Upper lobe of left lung (tissue), 6 donors: ENCODE measurements around the gene LRRC1. TPM values are rescaled to one million over a fixed set of nuclear protein-coding genes. Genes with fewer than 3 reads are reported as not detected.

Experiments
- ATAC-seq, 2 donors: fragments of 200-7000 bp; cut with Tn5 transposase; one replicate each; pipeline ENCODE4 v1.9.1; 2022; ENCODE audit warnings: mild to moderate bottlenecking in 2 of 2, moderate library complexity in 2 of 2; ENCODE audit not compliant: low FRiP score in 2 of 2
- DNase-seq, 2 donors: peaks; one replicate each; pipeline ENCODE4 v3.0.0-alpha.2; 2019 to 2020
- H3K27ac ChIP-seq, 4 donors: fragments of 200-600 bp; sonication (generic); one replicate each; pipeline ENCODE4 v1.5.1; 2016 to 2019
- H3K27me3 ChIP-seq, 4 donors: fragments of 200-600 bp; sonication (generic); one replicate each; pipeline ENCODE4 v1.5.1; 2017 to 2019
- H3K36me3 ChIP-seq, 4 donors: fragments of 200-600 bp; sonication (generic); one replicate each; pipeline ENCODE4 v1.5.1; 2016 to 2019
- H3K4me1 ChIP-seq, 4 donors: fragments of 200-600 bp; sonication (generic); one replicate each; pipeline ENCODE4 v1.5.1; 2018 to 2019
- H3K4me3 ChIP-seq, 4 donors: fragments of 200-600 bp; sonication (generic); one replicate each; pipeline ENCODE4 v1.5.1; 2017 to 2019; ENCODE audit warnings: mild to moderate bottlenecking in 2 of 4, moderate library complexity in 1 of 4
- H3K9me3 ChIP-seq, 4 donors: fragments of 200-600 bp; sonication (generic); one replicate each; pipeline ENCODE4 v1.5.1; 2018 to 2019
- EP300 ChIP-seq, 4 donors: sonication (generic); formaldehyde crosslinking; IDR thresholded peaks; one replicate each; pipeline ENCODE4 v1.5.1; 2017; ENCODE audit warnings: antibody characterized with exemption in 4 of 4, control low read depth in 2 of 4
- POLR2A ChIP-seq, 4 donors: fragments of 450-650 bp; IDR thresholded peaks; one replicate each; pipeline ENCODE4 v1.5.1; 2016 to 2017; ENCODE audit warnings: antibody characterized with exemption in 4 of 4, mild to moderate bottlenecking in 2 of 4
- POLR2AphosphoS5 ChIP-seq, 2 donors: sonication (generic); formaldehyde crosslinking; IDR thresholded peaks; one replicate each; pipeline ENCODE4 v1.5.1; 2017; ENCODE audit warnings: antibody characterized with exemption in 2 of 2
- WGBS, 2 donors: methylation state at CpG; one replicate each; pipeline ENCODE4 v1.1.5; 2017 to 2018; 5-methylcytosine and 5-hydroxymethylcytosine counted together
- total RNA-seq, 6 donors: library from RNA; depleted of rRNA in 4 of 6; stranded (reverse); fragments of >200 nt in 4 of 6; gene quantifications; one replicate each; pipeline versions ENCODE4 v1.1.0 to v1.2.1, GENCODE V29; 2016 to 2021
- TF ChIP-seq, protein P1 (sequence below), 6 experiments: fragments of 450-650 bp in 4 of 6; fragments of 200-600 bp in 2 of 6; sonication (generic) in 2 of 6; IDR thresholded peaks; one replicate each; pipeline ENCODE4 v1.5.1; 2016 to 2019; ENCODE audit warnings: antibody characterized with exemption in 6 of 6
- donor health status: DM: no; HTN: no; CAD: no; lungs with moderate emphysema.
- donor health status: DM: no; HTN: yes; CAD: no; lungs with severe emphysema.

LRRC1 gene
- total RNA-seq, 6 donors from 2014 or later, result 10.9 to 31.5 (median 19.4) TPM

GRCh38 chr6:53846250-53846649 lies 51.4 kb downstream of the LRRC1 start:
- Histone ChIP-seq H3K9me3 (no peaks in the 10 kb centered on the region), H3K4me1 (no peaks in the 10 kb centered on the region), H3K36me3 (no peaks in the 10 kb centered on the region), H3K27ac (no peak overlapping the region), H3K27me3 (no peaks in the 10 kb centered on the region), H3K4me3 (no peak overlapping the region)
- ATAC-seq (no peak), DNase-seq (peak in 1 of 2 donors; percentile 38)
- TF ChIP-seq, protein P1, sequence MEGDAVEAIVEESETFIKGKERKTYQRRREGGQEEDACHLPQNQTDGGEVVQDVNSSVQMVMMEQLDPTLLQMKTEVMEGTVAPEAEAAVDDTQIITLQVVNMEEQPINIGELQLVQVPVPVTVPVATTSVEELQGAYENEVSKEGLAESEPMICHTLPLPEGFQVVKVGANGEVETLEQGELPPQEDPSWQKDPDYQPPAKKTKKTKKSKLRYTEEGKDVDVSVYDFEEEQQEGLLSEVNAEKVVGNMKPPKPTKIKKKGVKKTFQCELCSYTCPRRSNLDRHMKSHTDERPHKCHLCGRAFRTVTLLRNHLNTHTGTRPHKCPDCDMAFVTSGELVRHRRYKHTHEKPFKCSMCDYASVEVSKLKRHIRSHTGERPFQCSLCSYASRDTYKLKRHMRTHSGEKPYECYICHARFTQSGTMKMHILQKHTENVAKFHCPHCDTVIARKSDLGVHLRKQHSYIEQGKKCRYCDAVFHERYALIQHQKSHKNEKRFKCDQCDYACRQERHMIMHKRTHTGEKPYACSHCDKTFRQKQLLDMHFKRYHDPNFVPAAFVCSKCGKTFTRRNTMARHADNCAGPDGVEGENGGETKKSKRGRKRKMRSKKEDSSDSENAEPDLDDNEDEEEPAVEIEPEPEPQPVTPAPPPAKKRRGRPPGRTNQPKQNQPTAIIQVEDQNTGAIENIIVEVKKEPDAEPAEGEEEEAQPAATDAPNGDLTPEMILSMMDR (IDR thresholded peaks at IDR 0.05), result no peak
- TF ChIP-seq EP300 (IDR thresholded peaks at IDR 0.05) (no peak), POLR2AphosphoS5 (IDR thresholded peaks at IDR 0.05) (no peak)
- WGBS, 2 donors, result 96 to 97% methylated on average over 7 of the region's 7 CpGs

DNA sequence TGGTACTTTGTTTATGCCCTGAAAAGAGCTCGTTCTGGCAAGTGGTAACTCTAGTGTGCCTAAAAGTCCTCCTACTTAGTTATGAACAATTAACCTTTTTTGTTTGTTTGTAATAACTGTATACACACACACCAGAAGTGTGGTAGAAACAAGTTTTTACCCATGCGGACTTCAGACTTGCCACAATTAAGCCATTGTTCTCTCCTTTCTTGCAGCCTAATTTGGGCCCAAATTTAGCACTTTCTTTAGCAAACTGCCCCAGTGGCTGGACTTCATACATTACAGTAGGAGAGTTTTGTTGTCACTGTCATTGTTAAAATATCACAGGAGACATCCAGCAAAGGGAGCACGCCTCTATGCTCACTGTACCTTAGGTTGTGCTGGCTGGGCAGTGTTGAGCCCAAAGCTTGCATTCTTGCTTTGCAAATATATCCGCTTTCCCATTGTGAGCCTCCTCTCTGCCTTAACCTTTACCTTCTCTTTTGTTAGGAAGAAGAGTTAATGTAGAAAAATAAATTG lies 53.0 kb downstream of the LRRC1 start:
- DNase-seq (no peak), ATAC-seq (no peak)
- Histone ChIP-seq H3K27ac (no peak overlapping the region), H3K9me3 (no peaks in the 10 kb centered on the region), H3K36me3 (no peaks in the 10 kb centered on the region), H3K4me3 (no peak overlapping the region), H3K27me3 (no peaks in the 10 kb centered on the region), H3K4me1 (no peaks in the 10 kb centered on the region)
- TF ChIP-seq POLR2A (IDR thresholded peaks at IDR 0.05), result no peak
- TF ChIP-seq POLR2AphosphoS5 (IDR thresholded peaks at IDR 0.05), result no peak
- no peak for TF ChIP-seq EP300 (IDR thresholded peaks at IDR 0.05)
- TF ChIP-seq, protein P1 (IDR thresholded peaks at IDR 0.05), result no peak
- 72 to 80% methylated on average over 4 of the region's 4 CpGs for WGBS, 2 donors

DNA sequence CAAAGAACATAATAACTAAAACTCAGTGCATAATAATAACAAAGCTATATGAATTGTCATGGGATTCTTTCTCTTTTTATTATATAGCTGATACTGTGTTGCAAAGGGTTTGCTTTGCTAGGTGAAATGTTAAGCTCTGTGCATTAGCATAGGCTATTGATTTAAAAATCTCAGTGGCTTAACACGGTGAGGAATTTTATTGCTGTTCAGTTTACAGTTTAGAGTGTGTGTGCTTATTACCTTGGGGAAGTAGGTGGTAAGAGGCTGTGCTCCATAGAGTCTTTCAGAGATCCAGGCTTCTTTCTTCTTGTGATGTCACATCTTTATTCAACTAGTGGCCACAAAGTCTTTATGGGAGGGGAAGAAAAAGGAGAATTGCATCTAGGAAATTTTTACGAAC lies 55.7 kb downstream of the LRRC1 start:
- no peak overlapping the region for H3K4me3 ChIP-seq
- ATAC-seq, result no peak
- H3K36me3 ChIP-seq, result no peaks in the 10 kb centered on the region
- H3K27me3 ChIP-seq, result no peaks in the 10 kb centered on the region
- no peaks in the 10 kb centered on the region for H3K4me1 ChIP-seq
- H3K27ac ChIP-seq, result no peak overlapping the region
- WGBS, 2 donors, result 91 to 95% methylated on average over 2 of the region's 2 CpGs
- TF ChIP-seq POLR2A (IDR thresholded peaks at IDR 0.05), result no peak
- no peak for TF ChIP-seq EP300 (IDR thresholded peaks at IDR 0.05)
- TF ChIP-seq, protein P1 (IDR thresholded peaks at IDR 0.05), result no peak
- TF ChIP-seq POLR2AphosphoS5 (IDR thresholded peaks at IDR 0.05), result no peak
- no peak for DNase-seq
- no peaks in the 10 kb centered on the region for H3K9me3 ChIP-seq

- Histone ChIP-seq H3K27me3 (no peaks in the 10 kb centered on the region), H3K9me3 (no peaks in the 10 kb centered on the region), H3K36me3 (no peaks in the 10 kb centered on the region), H3K4me3 (no peak overlapping the region), H3K4me1 (no peaks in the 10 kb centered on the region), H3K27ac (no peak overlapping the region)
- WGBS, 2 donors, result 93 to 99% methylated on average over 2 of the region's 2 CpGs
- no peak for TF ChIP-seq POLR2A (IDR thresholded peaks at IDR 0.05)
- DNase-seq (no peak), ATAC-seq (no peak)
These were observed 56.8 kb downstream of the LRRC1 start for GRCh38 chr6:53851561-53851960.

DNA sequence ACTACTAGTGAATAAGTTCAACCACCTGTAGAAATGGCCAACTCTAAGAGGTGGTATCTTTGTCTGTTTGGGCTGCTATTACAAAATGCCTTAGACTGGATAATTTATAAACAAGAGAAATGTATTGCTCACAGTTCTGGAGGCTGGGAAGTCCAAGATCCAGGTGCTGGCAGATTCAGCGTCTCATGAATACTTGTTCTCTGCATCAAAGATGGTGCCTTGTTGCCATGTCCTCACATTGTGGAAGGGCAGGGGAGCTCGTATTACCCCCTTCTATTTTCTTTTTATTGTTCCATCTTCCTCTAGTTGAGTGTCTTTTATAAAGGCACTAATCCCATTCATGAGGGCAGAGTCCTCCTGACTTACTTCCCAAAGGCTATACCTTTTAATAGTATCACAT lies 58.0 kb downstream of the LRRC1 start:
- no peak for DNase-seq
- ATAC-seq, result no peak
- WGBS, 2 donors, result 97 to 98% methylated on average over 2 of the region's 2 CpGs
- H3K27me3 ChIP-seq, result no peaks in the 10 kb centered on the region
- no peak overlapping the region for H3K4me3 ChIP-seq
- H3K9me3 ChIP-seq, result no peaks in the 10 kb centered on the region
- no peaks in the 10 kb centered on the region for H3K36me3 ChIP-seq
- no peaks in the 10 kb centered on the region for H3K4me1 ChIP-seq
- no peak overlapping the region for H3K27ac ChIP-seq
- TF ChIP-seq EP300 (IDR thresholded peaks at IDR 0.05), result no peak
- TF ChIP-seq POLR2A (IDR thresholded peaks at IDR 0.05), result no peak
- TF ChIP-seq, protein P1 (IDR thresholded peaks at IDR 0.05), result no peak
- TF ChIP-seq POLR2AphosphoS5 (IDR thresholded peaks at IDR 0.05), result no peak
